Aorta (tissue), 5 donors: ENCODE results near the gene KCNJ15. TPM values are rescaled to one million over a fixed set of nuclear protein-coding genes. Genes with fewer than 3 reads are reported as not detected.

Source experiments
- ATAC-seq: fragments of 200-7000 bp; cut with Tn5 transposase; one replicate; pipeline ENCODE4 v1.9.1; 2022; ENCODE audit warnings: moderate library complexity; ENCODE audit not compliant: low FRiP score
- DNase-seq, 2 donors: peaks; one replicate each; pipeline ENCODE4 v3.0.0-alpha.2; 2020
- H3K27ac ChIP-seq, 2 donors: one replicate each; pipeline ENCODE4 v1.5.1; 2013; ENCODE audit warnings: low read length in 2 of 2, mild to moderate bottlenecking in 2 of 2, moderate library complexity in 2 of 2, control low read depth in 1 of 2, inconsistent platforms in 1 of 2, low read depth in 1 of 2
- H3K27me3 ChIP-seq, 2 donors: one replicate each; pipeline ENCODE4 v1.6.1; 2013; ENCODE audit warnings: control low read depth in 1 of 2, low read length in 1 of 2, mild to moderate bottlenecking in 1 of 2, moderate library complexity in 1 of 2; ENCODE audit not compliant: insufficient read depth in 2 of 2, control insufficient read depth in 1 of 2
- H3K36me3 ChIP-seq, 2 donors: one replicate each; pipeline ENCODE4 v1.6.1; 2013; ENCODE audit warnings: control low read depth in 1 of 2, low read length in 1 of 2, mild to moderate bottlenecking in 1 of 2; ENCODE audit not compliant: insufficient read depth in 2 of 2, control insufficient read depth in 1 of 2
- H3K4me1 ChIP-seq, 2 donors: one replicate each; pipeline ENCODE4 v1.6.1; 2013; ENCODE audit warnings: low read length in 2 of 2, control low read depth in 1 of 2, mild to moderate bottlenecking in 1 of 2, moderate library complexity in 1 of 2; ENCODE audit not compliant: insufficient read depth in 2 of 2, control insufficient read depth in 1 of 2
- H3K4me3 ChIP-seq, 2 donors: one replicate each; pipeline ENCODE4 v1.5.1; 2013; ENCODE audit warnings: low read length in 2 of 2, control low read depth in 1 of 2, mild to moderate bottlenecking in 1 of 2
- H3K9me3 ChIP-seq: one replicate; pipeline ENCODE4 v1.6.1; 2013; ENCODE audit warnings: mild to moderate bottlenecking, low read length; ENCODE audit not compliant: control insufficient read depth
- WGBS, 2 donors: extraction: QIAGEN DNeasy Blood & Tissue Kit; methylation state at CpG; one replicate each; pipeline ENCODE4 v1.1.7; 2013; 5-methylcytosine and 5-hydroxymethylcytosine counted together
- intact Hi-C, 2 donors: fragments of 100-400 bp; cut with DNase I; formaldehyde crosslinking; loops; one replicate each; pipeline versions ENCODE4 v1.14.2 to v1.15.0; 2022
- polyA plus RNA-seq, 2 donors: library from polyadenylated mRNA; stranded (reverse); fragments of 200-250 nt; gene quantifications; one replicate each; pipeline ENCODE4 v1.2.3, GENCODE V29; 2013
- total RNA-seq, 2 donors: library from RNA; stranded (reverse); fragmentation: NEBNext Ultra II Directional; extraction: Animal tissue kit (Norgen Biotek cat#: 25700); gene quantifications; one replicate each; pipeline ENCODE4 v1.2.1, GENCODE V29; 2021
- donor health status: healthy with polysubstance abuse.
- donor health status: Bipolar disorder and iron deficiency.
- donor health status: DM: no; HTN: no; CAD: no.
- donor health status: DM: no; HTN: no; CAD: no.
- donor health status: DM: yes; HTN: yes; CAD: no.

Gene KCNJ15
- total and polyA plus RNA-seq, 4 donors = 0.05 to 2.7 (median 1.5) TPM

DNA sequence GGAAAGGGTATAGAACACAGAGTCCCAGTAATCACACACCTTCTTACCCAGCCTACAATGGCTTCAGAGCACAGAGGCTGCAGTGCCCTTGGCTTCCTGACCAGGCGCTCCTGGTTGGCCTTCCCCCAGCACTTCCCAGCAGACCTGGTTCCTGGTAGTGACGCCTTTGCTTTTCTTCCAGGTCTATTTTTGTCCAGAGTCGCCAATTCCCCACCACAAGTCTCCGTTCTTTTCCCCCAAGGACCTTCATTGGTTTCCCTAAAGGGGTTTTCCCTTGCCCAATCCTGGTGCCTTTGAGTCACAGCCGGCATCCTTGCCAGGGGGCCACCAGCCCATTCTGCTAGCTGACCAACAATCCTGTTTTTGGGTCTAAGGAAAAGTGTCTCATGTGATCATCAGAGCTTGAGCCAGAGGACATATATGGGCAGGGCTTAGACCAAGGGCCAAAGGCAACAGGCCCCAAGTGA, 84.8 kb downstream of the KCNJ15 start:
- Histone ChIP-seq H3K27ac (peak overlapping the region; percentile 78 to 95), H3K27me3 (no peaks in the 10 kb centered on the region), H3K9me3 (no peaks in the 10 kb centered on the region), H3K4me3 (no peak overlapping the region), H3K4me1 (peaks cover 0 to 5% of the 10 kb centered on the region in 2 donors), H3K36me3 (no peaks in the 10 kb centered on the region)
- intact Hi-C loops = loop anchor here (2.0 to 5.0 kb wide), 5 partner anchors 34 to 146 kb away; no protein-coding TSS in a partner anchor
- DNase-seq (peak; percentile 91 to 94), ATAC-seq (peak; percentile 75)
- WGBS, 2 donors = 7 to 14% methylated on average over 5 of the region's 5 CpGs

DNA sequence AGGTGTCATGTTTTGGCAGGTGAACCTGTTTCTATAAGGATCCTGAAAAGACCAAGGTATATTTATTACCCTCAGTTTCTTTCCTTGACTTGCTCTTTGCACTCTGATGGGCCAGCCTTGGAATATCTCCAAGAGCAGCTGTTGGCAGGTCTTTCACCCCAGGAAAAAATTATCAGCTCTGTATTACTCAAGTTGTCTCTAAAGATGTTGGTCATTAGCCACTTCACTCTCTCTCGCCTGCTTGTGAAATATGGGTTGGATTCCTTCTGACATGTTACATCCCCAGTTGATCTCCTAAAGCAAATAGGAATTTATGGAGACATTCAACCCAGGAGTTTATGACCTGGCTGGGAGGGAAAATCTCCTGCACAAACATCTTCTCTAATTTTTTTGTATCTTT, 85.9 kb downstream of the KCNJ15 start:
- Histone ChIP-seq H3K4me3 (no peak overlapping the region), H3K4me1 (peaks cover 0 to 5% of the 10 kb centered on the region in 2 donors), H3K27ac (peak overlapping the region; percentile 87 to 95), H3K27me3 (no peaks in the 10 kb centered on the region), H3K9me3 (no peaks in the 10 kb centered on the region), H3K36me3 (no peaks in the 10 kb centered on the region)
- DNase-seq (no peak), ATAC-seq (no peak)
- 26 to 53% methylated on average over 1 of the region's 1 CpG for WGBS, 2 donors
- intact Hi-C loops = loop anchor here (2.0 to 5.0 kb wide), 5 partner anchors 35 to 145 kb away; no protein-coding TSS in a partner anchor

DNA sequence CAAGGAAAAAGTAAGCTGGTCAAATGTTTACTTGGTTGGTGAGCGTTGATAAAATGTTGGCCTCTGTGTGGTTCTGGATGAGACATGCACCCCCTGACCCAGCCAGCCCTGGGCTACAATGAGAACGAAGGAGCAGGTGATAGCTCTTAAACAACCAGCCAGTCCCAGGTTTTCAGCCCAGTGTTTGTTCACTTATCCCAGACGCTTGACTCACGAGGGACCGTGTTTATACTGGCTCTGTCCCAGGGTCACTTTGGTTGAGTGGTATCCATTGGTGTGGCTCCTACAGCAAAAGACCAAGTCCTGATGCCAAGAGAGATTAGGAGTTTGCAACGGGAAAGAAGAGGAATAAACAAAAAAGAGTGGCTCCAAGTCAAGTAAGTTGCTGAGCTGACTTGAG, 86.9 kb downstream of the KCNJ15 start:
- Histone ChIP-seq H3K4me3 (no peak overlapping the region), H3K27ac (peak overlapping the region; percentile 94 to 95), H3K9me3 (no peaks in the 10 kb centered on the region), H3K27me3 (no peaks in the 10 kb centered on the region), H3K4me1 (peaks cover 0 to 8% of the 10 kb centered on the region in 2 donors), H3K36me3 (no peaks in the 10 kb centered on the region)
- intact Hi-C loops = loop anchor here (2.0 to 5.0 kb wide), 5 partner anchors 36 to 144 kb away; no protein-coding TSS in a partner anchor
- ATAC-seq = peak; percentile 84
- peak; percentile 87 to 89 for DNase-seq
- WGBS, 2 donors = 2 to 4% methylated on average over 6 of the region's 6 CpGs

DNA sequence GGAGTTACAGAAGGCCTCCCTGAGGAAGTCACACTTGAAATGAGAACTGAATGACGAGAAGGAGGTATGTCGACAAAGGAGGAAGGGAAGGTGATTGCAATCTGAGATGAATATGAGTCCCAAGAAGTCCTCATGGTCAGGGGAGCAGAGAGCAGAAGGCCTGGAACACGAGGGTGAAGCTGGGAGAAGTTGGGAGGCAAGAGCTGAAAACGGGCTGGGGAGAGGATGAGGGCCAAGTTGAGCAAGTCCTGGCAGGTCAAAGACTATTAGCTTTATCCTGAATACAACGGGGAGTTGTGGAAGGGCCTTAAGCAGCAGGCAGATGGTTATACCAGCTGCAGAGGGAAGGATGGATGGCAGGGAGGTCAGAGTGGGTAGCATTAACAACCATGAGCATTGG, 89.5 kb downstream of the KCNJ15 start:
- Histone ChIP-seq H3K4me1 (peaks cover 0 to 3% of the 10 kb centered on the region in 2 donors), H3K9me3 (no peaks in the 10 kb centered on the region), H3K36me3 (no peaks in the 10 kb centered on the region), H3K4me3 (no peak overlapping the region), H3K27ac (peak overlapping the region in 1 of 2 donors; percentile 2), H3K27me3 (no peaks in the 10 kb centered on the region)
- intact Hi-C loops = no loop called here
- DNase-seq = no peak
- 73 to 78% methylated on average over 5 of the region's 5 CpGs for WGBS, 2 donors
- no peak for ATAC-seq

DNA sequence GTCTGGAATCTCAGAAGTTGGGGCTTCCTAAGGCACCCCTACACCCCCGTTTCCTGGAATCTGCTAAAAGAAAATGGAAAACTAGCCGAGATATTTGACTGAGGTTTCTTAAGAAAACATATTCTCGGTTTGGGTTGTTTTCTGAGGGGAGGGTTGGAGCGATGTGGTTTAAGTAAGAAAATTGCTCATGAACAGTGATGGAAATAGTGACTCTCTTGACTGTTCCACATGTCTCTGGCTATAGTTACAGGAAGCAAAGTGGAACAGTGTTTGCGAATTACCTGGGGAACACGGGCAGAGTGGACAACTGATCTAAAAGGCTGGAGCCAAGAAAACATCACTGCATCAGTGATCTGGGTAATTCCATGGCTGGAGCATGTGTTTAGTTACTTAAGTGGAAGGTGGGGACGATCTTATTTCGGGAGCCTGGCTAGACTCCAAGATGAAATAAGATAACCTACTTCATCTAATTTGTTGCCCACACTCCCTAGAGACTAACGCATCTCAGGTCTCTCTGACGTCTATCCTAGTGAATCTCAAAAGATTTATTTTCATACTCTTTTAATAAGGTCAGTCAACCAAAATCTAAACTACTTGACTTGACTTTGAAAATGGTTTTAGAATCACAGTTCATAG, 92.4 kb downstream of the KCNJ15 start:
- DNase-seq (no peak), ATAC-seq (peak; percentile 34)
- H3K36me3 ChIP-seq = no peaks in the 10 kb centered on the region
- intact Hi-C loops = no loop called here
- peak overlapping the region; percentile 89 to 94 for H3K27ac ChIP-seq
- H3K4me1 ChIP-seq = peaks cover 0 to 5% of the 10 kb centered on the region in 2 donors
- 3 to 9% methylated on average over 10 of the region's 10 CpGs for WGBS, 2 donors
- no peaks in the 10 kb centered on the region for H3K27me3 ChIP-seq
- H3K4me3 ChIP-seq = no peak overlapping the region
- H3K9me3 ChIP-seq = no peaks in the 10 kb centered on the region

DNA sequence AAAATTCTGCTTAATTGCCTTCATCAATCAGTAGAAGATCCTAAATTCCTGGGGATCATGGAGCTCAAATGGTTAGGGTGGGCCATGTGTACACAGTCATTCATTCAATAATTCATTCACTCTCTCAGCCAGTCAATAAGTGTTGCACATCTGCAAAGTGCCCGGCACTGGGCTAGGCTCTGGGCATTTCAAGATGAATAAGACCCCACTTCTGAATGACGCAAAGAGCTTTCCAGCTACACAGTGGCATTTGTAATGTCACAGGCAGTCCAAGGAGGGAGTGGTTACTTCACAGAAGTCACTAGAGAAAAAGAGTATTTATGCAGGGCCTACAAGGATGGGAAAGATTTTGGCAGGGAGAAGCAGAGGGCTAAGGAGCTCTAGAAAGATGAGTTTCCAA, 93.2 kb downstream of the KCNJ15 start:
- no peak for ATAC-seq
- H3K27ac ChIP-seq = peak overlapping the region; percentile 84 to 100
- H3K27me3 ChIP-seq = no peaks in the 10 kb centered on the region
- no peaks in the 10 kb centered on the region for H3K36me3 ChIP-seq
- DNase-seq = no peak
- no peak overlapping the region for H3K4me3 ChIP-seq
- intact Hi-C loops = loop anchor here (5.0 to 10.0 kb wide), 3 partner anchors 108 to 435 kb away; partner anchors contain the start of gene KCNJ6 (in 1 of the 2)
- no peaks in the 10 kb centered on the region for H3K9me3 ChIP-seq
- WGBS, 2 donors = 93 to 95% methylated on average over 2 of the region's 2 CpGs
- H3K4me1 ChIP-seq = peaks cover 0 to 5% of the 10 kb centered on the region in 2 donors

DNA sequence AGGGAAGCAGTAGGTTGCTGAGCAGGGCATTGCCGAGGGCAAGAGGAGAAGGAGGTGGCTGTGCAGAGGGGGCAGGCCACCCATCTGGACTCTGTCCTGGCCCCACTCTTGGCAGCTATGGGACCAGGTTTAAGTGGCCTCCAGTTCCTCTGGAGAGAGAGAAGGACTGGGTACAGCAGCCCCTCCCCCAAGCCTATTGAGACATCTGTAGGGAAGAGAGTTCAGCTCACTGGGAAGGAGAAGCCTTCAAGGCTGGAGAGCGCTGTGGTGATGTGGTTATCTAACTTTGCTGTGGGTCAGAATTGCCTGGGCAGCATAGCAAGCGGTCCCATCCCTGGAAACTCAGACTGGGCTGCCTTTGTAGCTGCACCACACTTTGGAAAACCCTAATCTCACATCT, 93.9 kb downstream of the KCNJ15 start:
- ATAC-seq = no peak
- no peak for DNase-seq
- WGBS, 2 donors = 87 to 91% methylated on average over 3 of the region's 3 CpGs
- intact Hi-C loops = loop anchor here (5.0 to 10.0 kb wide), 3 partner anchors 108 to 436 kb away; partner anchors contain the start of gene KCNJ6 (in 1 of the 2)
- Histone ChIP-seq H3K4me3 (no peak overlapping the region), H3K9me3 (no peaks in the 10 kb centered on the region), H3K27me3 (no peaks in the 10 kb centered on the region), H3K27ac (peak overlapping the region; percentile 84 to 100), H3K36me3 (no peaks in the 10 kb centered on the region), H3K4me1 (peaks cover 0 to 5% of the 10 kb centered on the region in 2 donors)

DNA sequence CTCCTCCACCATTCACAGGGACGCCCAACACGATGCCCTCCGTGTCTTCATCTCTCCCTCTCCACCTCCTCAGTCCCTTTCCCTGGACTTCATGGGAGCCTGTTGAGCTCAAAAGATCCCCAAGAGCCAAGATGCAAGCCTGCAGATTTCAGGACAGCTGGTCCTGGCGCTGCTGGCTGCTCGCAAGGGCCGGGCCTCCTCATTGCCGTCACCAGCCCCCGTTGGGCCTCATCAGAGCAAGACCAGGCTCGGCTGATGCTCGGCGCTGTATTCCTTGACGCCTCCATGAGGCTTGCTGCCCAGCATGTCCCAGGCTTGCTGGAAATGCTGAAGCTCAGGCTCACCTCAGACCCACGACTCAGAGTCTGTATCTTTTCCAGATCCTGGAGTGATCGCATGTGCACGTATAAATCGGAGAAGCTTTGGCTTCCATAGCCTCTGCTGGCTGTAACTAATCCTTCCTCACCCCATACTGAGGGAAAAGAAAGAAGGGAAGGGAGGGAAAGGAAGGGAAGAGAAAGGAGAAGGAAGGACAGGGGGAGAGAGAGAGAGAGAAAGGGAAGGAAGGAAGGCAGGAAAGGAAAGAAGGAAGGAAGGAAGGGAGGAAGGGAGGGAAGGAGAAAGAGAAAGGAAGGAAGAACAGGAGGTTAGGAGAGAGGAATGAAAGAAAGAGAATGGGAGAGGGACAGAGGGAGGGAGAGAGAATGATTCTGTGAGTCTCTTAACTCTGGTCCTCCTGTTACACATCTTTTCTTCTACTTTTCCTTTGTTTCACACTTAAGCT, 94.6 kb downstream of the KCNJ15 start:
- no peak overlapping the region for H3K4me3 ChIP-seq
- intact Hi-C loops = loop anchor here (5.0 to 10.0 kb wide), 3 partner anchors 109 to 437 kb away; partner anchors contain the start of gene KCNJ6 (in 1 of the 2)
- no peak for DNase-seq
- no peaks in the 10 kb centered on the region for H3K36me3 ChIP-seq
- H3K27ac ChIP-seq = peak overlapping the region; percentile 84 to 100
- H3K9me3 ChIP-seq = no peaks in the 10 kb centered on the region
- no peak for ATAC-seq
- 75 to 78% methylated on average over 16 of the region's 16 CpGs for WGBS, 2 donors
- no peaks in the 10 kb centered on the region for H3K27me3 ChIP-seq
- peaks cover 0 to 5% of the 10 kb centered on the region in 2 donors for H3K4me1 ChIP-seq
